IMR-90 (cell line): ENCODE results near the gene RHOBTB3. TPM values are rescaled to one million over a fixed set of nuclear protein-coding genes. Genes with fewer than 3 reads are reported as not detected.

Experiments used
- ATAC-seq: fragments of 200-7000 bp; cut with Tn5 transposase; 2 replicates; pipeline ENCODE4 v1.9.1; 2020; ENCODE audit warnings: low read depth, mild to moderate bottlenecking, moderate library complexity
- BruUV-seq: library from RNA; stranded (reverse); fragments of 400-500 nt; replicated peaks from 2 replicates; lab custom pipeline; 2021; lab: Mats Ljungman, UMichigan
- CTCF ChIA-PET: fragments of 300-600 bp; formaldehyde crosslinking; extraction: SDS; loops from one replicate; lab custom pipeline; 2021; ENCODE audit warnings: antibody characterized with exemption; lab: Yijun Ruan, JAX
- POLR2A ChIA-PET: fragments of 300-600 bp; sonication (Branson Sonifier 250); formaldehyde crosslinking; loops from one replicate; lab custom pipeline; 2022; ENCODE audit warnings: antibody characterized with exemption; ENCODE audit not compliant: unreplicated experiment; lab: Charles Lee
- DNase-seq: peaks from one replicate; pipeline ENCODE4 v3.0.0; 2013
- H2AFZ ChIP-seq: replicated peaks from 2 replicates; pipeline ENCODE3; 2013; ENCODE audit warnings: low read length, mild to moderate bottlenecking; ENCODE audit not compliant: poor library complexity
- H2AK5ac ChIP-seq: 2 replicates; pipeline ENCODE4 v1.6.1; 2013; ENCODE audit warnings: low read depth, low read length, inconsistent platforms
- H2AK9ac ChIP-seq: replicated peaks from 2 replicates; pipeline ENCODE3; 2013; ENCODE audit warnings: mild to moderate bottlenecking, low read depth, low read length, moderate library complexity; ENCODE audit not compliant: poor library complexity
- H2BK120ac ChIP-seq: 2 replicates; pipeline ENCODE4 v1.6.1; 2013; ENCODE audit warnings: low read depth, low read length, inconsistent platforms
- H2BK15ac ChIP-seq: 3 replicates; pipeline ENCODE4 v1.6.1; 2013; ENCODE audit warnings: low read depth, low read length, inconsistent platforms
- H2BK20ac ChIP-seq: 2 replicates; pipeline ENCODE4 v1.6.1; 2013; ENCODE audit warnings: low read depth, mild to moderate bottlenecking, inconsistent platforms, low read length, moderate library complexity
- H2BK5ac ChIP-seq: 2 replicates; pipeline ENCODE4 v1.6.1; 2013; ENCODE audit warnings: mild to moderate bottlenecking, low read depth, low read length, inconsistent platforms; ENCODE audit not compliant: poor library complexity, severe bottlenecking
- H3K14ac ChIP-seq: replicated peaks from 2 replicates; pipeline ENCODE4 v1.6.1; 2013; ENCODE audit warnings: low read depth, low read length, inconsistent platforms
- H3K18ac ChIP-seq: 2 replicates; pipeline ENCODE4 v1.6.1; 2013; ENCODE audit warnings: low read depth, low read length, control low read depth
- H3K23ac ChIP-seq: 2 replicates; pipeline ENCODE4 v1.6.1; 2013; ENCODE audit warnings: low read depth, low read length, inconsistent platforms
- H3K27ac ChIP-seq: 2 replicates; pipeline ENCODE4 v1.5.1; 2013; ENCODE audit warnings: mild to moderate bottlenecking, control low read depth, low read length; ENCODE audit not compliant: insufficient read depth
- H3K27me3 ChIP-seq: 2 replicates; pipeline ENCODE4 v1.6.1; 2013; ENCODE audit warnings: low read length; ENCODE audit not compliant: control insufficient read depth, insufficient read depth
- H3K36me3 ChIP-seq: 2 replicates; pipeline ENCODE4 v1.6.1; 2013; ENCODE audit warnings: low read length, mixed read lengths; ENCODE audit not compliant: control insufficient read depth, insufficient read depth
- H3K4ac ChIP-seq: 2 replicates; pipeline ENCODE4 v1.6.1; 2013; ENCODE audit warnings: low read depth, low read length, inconsistent platforms
- H3K4me1 ChIP-seq: 2 replicates; pipeline ENCODE4 v1.6.1; 2013; ENCODE audit warnings: low read length, mixed read lengths; ENCODE audit not compliant: control insufficient read depth, insufficient read depth
- H3K4me2 ChIP-seq: 2 replicates; pipeline ENCODE4 v1.6.1; 2013; ENCODE audit warnings: low read depth, mild to moderate bottlenecking, control low read depth, low read length, moderate library complexity
- H3K4me3 ChIP-seq: 2 replicates; pipeline ENCODE4 v1.5.1; 2013; ENCODE audit warnings: low read depth, mild to moderate bottlenecking, control low read depth, low read length, moderate library complexity; ENCODE audit not compliant: insufficient read depth
- H3K56ac ChIP-seq: 2 replicates; pipeline ENCODE4 v1.6.1; 2013; ENCODE audit warnings: low read length, inconsistent platforms; ENCODE audit not compliant: insufficient read depth; ENCODE audit errors: extremely low read depth
- H3K79me1 ChIP-seq, 2 experiments: 2 replicates each; pipeline ENCODE4 v1.6.1; 2013; ENCODE audit warnings: low read length in 2 of 2, inconsistent platforms in 1 of 2, low read depth in 1 of 2
- H3K9ac ChIP-seq: 2 replicates; pipeline ENCODE4 v1.6.1; 2013; ENCODE audit warnings: low read depth, low read length, control low read depth
- H3K9me1 ChIP-seq: 2 replicates; pipeline ENCODE4 v1.6.1; 2013; ENCODE audit warnings: low read length, inconsistent platforms; ENCODE audit not compliant: insufficient read depth
- H3K9me3 ChIP-seq: 2 replicates; pipeline ENCODE4 v1.6.1; 2013; ENCODE audit warnings: low read length; ENCODE audit not compliant: control insufficient read depth, insufficient read depth
- H4K20me1 ChIP-seq: 2 replicates; pipeline ENCODE4 v1.6.1; 2013; ENCODE audit warnings: low read length, inconsistent platforms; ENCODE audit not compliant: insufficient read depth
- H4K5ac ChIP-seq: 2 replicates; pipeline ENCODE4 v1.6.1; 2013; ENCODE audit warnings: mild to moderate bottlenecking, low read depth, low read length, control low read depth
- H4K8ac ChIP-seq, 2 experiments: 2 replicates each; pipeline ENCODE4 v1.6.1; 2013; ENCODE audit warnings: low read depth in 2 of 2, low read length in 2 of 2, control low read depth in 1 of 2, inconsistent platforms in 1 of 2
- H4K91ac ChIP-seq: 2 replicates; pipeline ENCODE4 v1.6.1; 2013; ENCODE audit warnings: low read depth, low read length, inconsistent platforms; ENCODE audit not compliant: insufficient read depth
- whole genome bisulfite sequencing, 2 experiments: methylation state at CpG; one replicate each; pipeline versions ENCODE4 v1.1.5 to v1.1.7; 2013; ENCODE audit warnings: missing lambda C conversion rate in 2 of 2; ENCODE audit not compliant: insufficient read length in 1 of 2; ENCODE audit errors: extremely low coverage in 2 of 2; 5-methylcytosine and 5-hydroxymethylcytosine counted together
- dilution Hi-C: fragments of 300-500 bp; cut with HindIII; formaldehyde crosslinking; loops from one replicate; pipeline ENCODE4 v1.14.3; 2018; ENCODE audit warnings: low sequenced_read_pairs; ENCODE audit not compliant: unreplicated experiment
- in situ Hi-C: fragments of 300-500 bp; cut with MboI; formaldehyde crosslinking; loops from 3 replicates; pipeline ENCODE4 v1.14.3; 2019; ENCODE audit warnings: low sequenced_read_pairs, inconsistent platforms, mixed read lengths
- intact Hi-C: fragments of 100-400 bp; cut with micrococcal nuclease; formaldehyde crosslinking; loops from 2 replicates; pipeline ENCODE4 v1.10.0; 2022
- polyA plus RNA-seq, 3 experiments: library from polyadenylated mRNA; depleted of rRNA; stranded (reverse); fragments of >200 nt; gene quantifications; 2 replicates each; pipeline ENCODE4 v1.2.3, GENCODE V29; 2012; ENCODE audit warnings: low replicate concordance in 1 of 3
- total RNA-seq: library from RNA; depleted of rRNA; stranded (reverse); fragments of >200 nt; gene quantifications from 2 replicates; pipeline ENCODE4 v1.2.3, GENCODE V29; 2012
- TF ChIP-seq, protein P1 (sequence below): conservative IDR thresholded peaks from 2 replicates; pipeline ENCODE4 v1.5.1; 2012; ENCODE audit warnings: mild to moderate bottlenecking, low read depth, low read length, improper control_type of control experiment

Gene RHOBTB3
- total and polyA plus RNA-seq, 2 of the 4 experiments (the other 2 are of a cell fraction), result 117 to 447 TPM

DNA sequence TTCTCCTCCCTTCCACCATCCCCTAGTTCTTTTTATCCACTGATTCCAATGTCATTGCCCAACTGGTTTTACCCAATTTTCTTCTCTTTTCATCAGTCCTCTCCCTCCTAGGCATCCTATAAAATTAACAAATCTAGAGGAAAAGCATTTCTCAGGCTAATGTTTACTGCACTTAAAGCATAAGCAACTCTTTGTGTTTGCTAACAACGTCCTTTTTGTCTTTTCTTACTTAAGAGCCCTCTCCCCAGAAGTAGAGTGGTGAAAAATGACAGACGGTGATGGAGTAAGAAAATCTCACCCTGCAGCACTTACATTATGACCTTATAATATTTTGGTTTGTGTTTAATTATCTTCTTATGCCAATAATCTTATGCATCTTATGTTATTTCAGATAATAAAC is 46.8 kb upstream of the RHOBTB3 start:
- ATAC-seq (no peak), DNase-seq (no peak)
- TF ChIP-seq, protein P1, sequence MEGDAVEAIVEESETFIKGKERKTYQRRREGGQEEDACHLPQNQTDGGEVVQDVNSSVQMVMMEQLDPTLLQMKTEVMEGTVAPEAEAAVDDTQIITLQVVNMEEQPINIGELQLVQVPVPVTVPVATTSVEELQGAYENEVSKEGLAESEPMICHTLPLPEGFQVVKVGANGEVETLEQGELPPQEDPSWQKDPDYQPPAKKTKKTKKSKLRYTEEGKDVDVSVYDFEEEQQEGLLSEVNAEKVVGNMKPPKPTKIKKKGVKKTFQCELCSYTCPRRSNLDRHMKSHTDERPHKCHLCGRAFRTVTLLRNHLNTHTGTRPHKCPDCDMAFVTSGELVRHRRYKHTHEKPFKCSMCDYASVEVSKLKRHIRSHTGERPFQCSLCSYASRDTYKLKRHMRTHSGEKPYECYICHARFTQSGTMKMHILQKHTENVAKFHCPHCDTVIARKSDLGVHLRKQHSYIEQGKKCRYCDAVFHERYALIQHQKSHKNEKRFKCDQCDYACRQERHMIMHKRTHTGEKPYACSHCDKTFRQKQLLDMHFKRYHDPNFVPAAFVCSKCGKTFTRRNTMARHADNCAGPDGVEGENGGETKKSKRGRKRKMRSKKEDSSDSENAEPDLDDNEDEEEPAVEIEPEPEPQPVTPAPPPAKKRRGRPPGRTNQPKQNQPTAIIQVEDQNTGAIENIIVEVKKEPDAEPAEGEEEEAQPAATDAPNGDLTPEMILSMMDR, result no peak
- no peak overlapping the region for H2AK9ac ChIP-seq
- no peak overlapping the region for H4K5ac ChIP-seq
- H4K8ac ChIP-seq, result no peak overlapping the region
- H2BK120ac ChIP-seq, result no peak overlapping the region
- no peak overlapping the region for H2AFZ ChIP-seq
- H3K9me3 ChIP-seq, result no peaks in the 10 kb centered on the region
- ChIA-PET CTCF (no interaction called here), POLR2A (no interaction called here)
- H3K14ac ChIP-seq, result no peak overlapping the region
- H4K91ac ChIP-seq, result no peak overlapping the region
- no peak overlapping the region for H2BK5ac ChIP-seq
- H3K27ac ChIP-seq, result no peak overlapping the region
- in situ Hi-C loops (no loop called here), dilution Hi-C loops (no loop called here), intact Hi-C loops (no loop called here)
- no peak overlapping the region for H2BK15ac ChIP-seq
- H2AK5ac ChIP-seq, result no peak overlapping the region
- no CpG with 5 or more reads among the region's 2 CpGs for WGBS, 2 experiments
- no peaks in the 10 kb centered on the region for H3K36me3 ChIP-seq
- H3K4me2 ChIP-seq, result no peak overlapping the region
- H3K27me3 ChIP-seq, result no peaks in the 10 kb centered on the region
- H3K23ac ChIP-seq, result no peak overlapping the region
- no peaks in the 10 kb centered on the region for H3K4me1 ChIP-seq
- H3K18ac ChIP-seq, result no peak overlapping the region
- no peak overlapping the region for H2BK20ac ChIP-seq
- no peak overlapping the region for H3K4ac ChIP-seq
- H3K9ac ChIP-seq, result no peak overlapping the region
- H3K4me3 ChIP-seq, result no peak overlapping the region
- no peak overlapping the region for H3K56ac ChIP-seq
- BruUV-seq, result no TSS peak
- no peaks in the 10 kb centered on the region for H3K9me1 ChIP-seq
- H3K79me1 ChIP-seq, result no peaks in the 10 kb centered on the region
- no peaks in the 10 kb centered on the region for H4K20me1 ChIP-seq
